A549 treated with RU486 at 1 μM for 4 hours (cell line): ENCODE results near the gene RABEP2. TPM values are rescaled to one million over a fixed set of nuclear protein-coding genes. Genes with fewer than 3 reads are reported as not detected.

Source experiments
- total RNA-seq: library from RNA; stranded (reverse); fragments of 200-300 nt; extraction: Qiagen RNA extraction; gene quantifications from 5 replicates; pipeline ENCODE4 v1.2.3, GENCODE V29; 2022; ENCODE audit warnings: low read depth

The RABEP2 gene, protein sequence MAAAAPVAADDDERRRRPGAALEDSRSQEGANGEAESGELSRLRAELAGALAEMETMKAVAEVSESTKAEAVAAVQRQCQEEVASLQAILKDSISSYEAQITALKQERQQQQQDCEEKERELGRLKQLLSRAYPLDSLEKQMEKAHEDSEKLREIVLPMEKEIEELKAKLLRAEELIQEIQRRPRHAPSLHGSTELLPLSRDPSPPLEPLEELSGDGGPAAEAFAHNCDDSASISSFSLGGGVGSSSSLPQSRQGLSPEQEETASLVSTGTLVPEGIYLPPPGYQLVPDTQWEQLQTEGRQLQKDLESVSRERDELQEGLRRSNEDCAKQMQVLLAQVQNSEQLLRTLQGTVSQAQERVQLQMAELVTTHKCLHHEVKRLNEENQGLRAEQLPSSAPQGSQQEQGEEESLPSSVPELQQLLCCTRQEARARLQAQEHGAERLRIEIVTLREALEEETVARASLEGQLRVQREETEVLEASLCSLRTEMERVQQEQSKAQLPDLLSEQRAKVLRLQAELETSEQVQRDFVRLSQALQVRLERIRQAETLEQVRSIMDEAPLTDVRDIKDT
- 9.1 to 11.4 TPM (median 9.4 TPM) in 5 replicates for total RNA-seq

DNA sequence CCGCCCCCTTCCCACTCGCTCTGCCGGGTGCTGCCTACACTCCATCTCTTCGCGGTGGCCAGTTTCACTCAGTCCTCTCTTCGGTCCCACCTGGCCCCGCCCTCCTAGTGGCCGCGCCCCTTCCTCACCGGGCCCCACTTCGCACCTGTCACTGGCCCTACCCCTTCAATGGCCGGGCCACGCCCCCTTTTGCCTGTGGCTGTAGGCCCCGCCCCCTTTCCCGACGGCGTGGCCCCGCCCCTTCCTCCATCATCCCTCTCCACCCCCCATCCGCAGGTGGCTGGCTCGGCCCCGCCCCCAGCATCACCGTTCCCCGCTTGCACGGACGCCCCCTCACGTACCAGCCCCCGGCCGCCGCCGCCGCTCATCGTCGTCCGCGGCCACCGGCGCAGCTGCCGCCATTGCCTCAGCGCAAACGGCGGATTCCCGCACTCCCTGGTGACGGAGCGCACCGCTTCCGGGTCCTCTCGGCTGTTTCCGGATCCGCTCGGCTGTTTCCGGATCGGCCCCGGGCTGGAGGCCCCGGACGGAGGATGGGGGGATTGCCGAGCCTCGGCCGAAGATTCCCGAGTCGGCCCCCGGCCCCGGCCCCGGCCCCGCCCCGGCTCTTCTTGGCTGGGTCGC, at the start of gene RABEP2:
Gene RABEP2, minus strand, starts transcription at position 477 of the 624 bp plus-strand sequence. Its CDS starts 75 bp downstream, at position 402.

DNA sequence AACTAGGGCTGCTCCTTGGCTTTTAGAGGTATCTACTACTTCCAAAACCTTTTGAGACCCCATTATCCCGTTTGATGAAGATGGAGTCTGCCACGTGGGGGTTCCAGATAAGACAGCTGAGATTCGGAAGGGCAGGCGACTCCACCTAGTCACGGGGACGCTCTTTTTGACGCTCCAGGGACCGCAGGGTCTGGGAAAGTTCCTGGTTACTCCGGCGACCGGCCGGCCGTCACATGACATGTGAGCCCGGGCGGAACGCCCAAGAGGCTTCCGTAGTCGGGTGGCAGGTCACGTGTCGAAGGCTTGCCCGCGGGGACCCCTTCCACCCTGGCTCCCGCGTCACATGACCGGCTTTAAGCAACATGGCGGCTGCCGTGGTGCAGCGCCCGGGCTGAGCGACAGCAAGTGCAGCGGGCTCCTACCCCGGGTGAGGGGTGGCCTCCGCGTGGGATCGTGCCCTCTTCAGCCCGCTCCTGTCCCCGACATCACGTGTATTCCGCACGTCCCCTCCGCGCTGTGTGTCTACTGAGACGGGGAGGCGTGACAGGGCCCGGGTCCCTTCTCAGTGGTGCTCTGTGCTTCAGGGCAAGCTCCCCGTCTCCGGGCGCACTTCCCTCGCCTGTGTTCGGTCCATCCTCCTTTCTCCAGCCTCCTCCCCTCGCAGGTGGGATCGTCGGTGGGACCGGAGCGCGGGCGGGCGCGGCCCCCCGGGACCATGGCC, 49.6 kb upstream of the RABEP2 start, which contains the start of gene SPNS1:
Gene SPNS1, plus strand, starts transcription at position 342 of the 721 bp plus-strand sequence. Its CDS starts 374 bp downstream, at position 716.

DNA sequence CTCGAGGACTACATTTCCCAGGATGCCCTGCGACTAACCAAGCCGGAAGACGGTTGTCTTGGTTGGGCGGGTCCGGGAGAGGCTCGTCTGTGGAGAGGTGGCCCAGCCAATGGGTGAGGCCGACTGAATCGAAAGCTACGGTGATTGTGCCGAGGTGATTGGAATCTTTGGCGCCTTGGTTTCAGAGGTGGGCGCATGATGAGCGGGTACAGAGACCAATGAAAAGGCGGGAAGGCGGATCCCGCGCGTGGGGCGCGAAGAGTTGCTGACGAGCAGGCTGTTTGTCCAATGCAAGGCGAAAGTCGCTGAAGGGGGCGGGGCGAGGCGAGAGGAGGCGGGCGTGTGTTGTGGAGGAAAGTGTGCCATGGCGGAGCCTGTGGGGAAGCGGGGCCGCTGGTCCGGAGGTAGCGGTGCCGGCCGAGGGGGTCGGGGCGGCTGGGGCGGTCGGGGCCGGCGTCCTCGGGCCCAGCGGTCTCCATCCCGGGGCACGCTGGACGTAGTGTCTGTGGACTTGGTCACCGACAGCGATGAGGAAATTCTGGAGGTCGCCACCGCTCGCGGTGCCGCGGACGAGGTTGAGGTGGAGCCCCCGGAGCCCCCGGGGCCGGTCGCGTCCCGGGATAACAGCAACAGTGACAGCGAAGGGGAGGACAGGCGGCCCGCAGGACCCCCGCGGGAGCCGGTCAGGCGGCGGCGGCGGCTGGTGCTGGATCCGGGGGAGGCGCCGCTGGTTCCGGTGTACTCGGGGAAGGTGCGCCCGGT, 25.8 kb upstream of the RABEP2 start, which contains the start of gene NFATC2IP:
Gene NFATC2IP, plus strand, starts transcription at position 290 of the 762 bp plus-strand sequence. Its CDS starts 75 bp downstream, at position 365.

DNA sequence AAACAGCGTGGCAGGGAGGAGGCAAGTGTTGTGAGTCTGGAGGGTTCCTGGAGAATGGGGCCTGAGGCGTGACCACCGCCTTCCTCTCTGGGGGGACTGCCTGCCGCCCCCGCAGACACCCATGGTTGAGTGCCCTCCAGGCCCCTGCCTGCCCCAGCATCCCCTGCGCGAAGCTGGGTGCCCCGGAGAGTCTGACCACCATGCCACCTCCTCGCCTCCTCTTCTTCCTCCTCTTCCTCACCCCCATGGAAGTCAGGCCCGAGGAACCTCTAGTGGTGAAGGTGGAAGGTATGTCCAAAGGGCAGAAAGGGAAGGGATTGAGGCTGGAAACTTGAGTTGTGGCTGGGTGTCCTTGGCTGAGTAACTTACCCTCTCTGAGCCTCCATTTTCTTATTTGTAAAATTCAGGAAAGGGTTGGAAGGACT, 6.8 kb upstream of the RABEP2 start, which contains the start of gene CD19:
Gene CD19, plus strand, starts transcription at position 171 of the 425 bp plus-strand sequence. Its CDS starts 30 bp downstream, at position 201.

DNA sequence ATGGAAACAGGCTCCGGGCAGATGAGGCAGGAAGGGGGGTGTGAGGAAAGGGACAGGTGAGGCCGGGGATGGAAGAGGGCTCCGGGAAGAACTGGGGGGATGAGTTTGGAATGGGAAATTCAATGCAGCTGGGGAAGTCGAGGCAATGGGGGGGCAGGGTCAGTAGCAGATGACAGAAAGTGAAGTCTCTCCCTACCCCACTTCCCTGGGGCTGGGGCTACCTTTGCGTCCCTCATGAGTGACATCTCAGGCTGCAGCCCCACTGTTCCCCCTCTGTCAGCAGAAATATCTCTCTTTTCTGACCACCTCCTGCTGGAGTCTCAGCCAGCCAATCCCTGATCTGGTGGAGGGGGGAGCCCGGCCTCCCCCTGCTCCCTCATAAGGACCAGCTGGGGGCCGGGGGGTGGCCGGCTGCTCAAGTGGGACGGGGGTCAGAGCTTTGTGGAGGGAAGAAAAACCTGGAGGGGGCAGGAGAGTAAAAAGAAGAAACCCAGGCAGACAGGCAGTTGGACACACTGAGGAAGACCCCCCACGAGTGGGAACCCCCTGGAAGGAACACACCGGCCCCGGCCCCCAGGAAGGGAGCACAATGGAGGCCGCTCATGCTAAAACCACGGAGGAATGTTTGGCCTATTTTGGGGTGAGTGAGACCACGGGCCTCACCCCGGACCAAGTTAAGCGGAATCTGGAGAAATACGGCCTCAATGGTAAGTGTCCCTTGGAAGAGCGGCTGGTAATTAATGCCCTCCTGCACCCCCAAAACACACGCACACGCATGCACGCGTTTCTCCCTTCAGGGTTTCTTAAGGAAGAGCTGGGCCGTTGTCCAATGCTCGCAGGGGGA, 46.7 kb downstream of the RABEP2 start, which contains the start of gene ATP2A1:
Gene ATP2A1, plus strand, starts transcription at position 406 of the 844 bp plus-strand sequence. Its CDS starts 184 bp downstream, at position 590.

Other genes with a start within 250 kb of the RABEP2 start
- 194 to 402 TPM (median 337 TPM) in 5 replicates for gene EIF3C, start 213.8 kb downstream of the RABEP2 start, total RNA-seq
- 1.5 to 2.7 TPM (median 1.7 TPM) in 5 replicates for gene NPIPB9, start 173.5 kb downstream of the RABEP2 start, total RNA-seq
- 89.8 to 145 TPM (median 131 TPM) in 5 replicates for gene ATXN2L, start 102.2 kb downstream of the RABEP2 start, total RNA-seq
- 211 to 324 TPM (median 285 TPM) in 5 replicates for gene TUFM, start 78.9 kb downstream of the RABEP2 start, total RNA-seq
- gene SH2B1, start 61.4 kb downstream of the RABEP2 start, total RNA-seq, result 21.2 to 31.9 TPM (median 31.0 TPM) in 5 replicates
- gene ATP2A1, start 46.8 kb downstream of the RABEP2 start, total RNA-seq, result 1.6 to 4.1 TPM (median 2.7 TPM) in 5 replicates
- gene CD19, start 6.7 kb upstream of the RABEP2 start, total RNA-seq, result not detected in 5 replicates
- 19.5 to 31.7 TPM (median 29.4 TPM) in 5 replicates for gene NFATC2IP, start 25.7 kb upstream of the RABEP2 start, total RNA-seq
- gene SPNS1, start 49.5 kb upstream of the RABEP2 start, total RNA-seq, result 50.1 to 80.1 TPM (median 72.4 TPM) in 5 replicates
- gene LAT, start 59.8 kb upstream of the RABEP2 start, total RNA-seq, result 2.2 to 5.3 TPM (median 4.3 TPM) in 5 replicates